OCI-LY1 (cell line): ENCODE data around the gene MED1.

Experiments
- CTCF ChIP-seq: fragments of 200-600 bp; sonication (generic), shearing (Covaris generic); IDR thresholded peaks from 2 replicates; pipeline ENCODE4 v1.5.1; 2017; ENCODE audit warnings: mild to moderate bottlenecking, antibody characterized with exemption, low read length, moderate library complexity, mixed read lengths
- EZH2 ChIP-seq: fragments of 200-600 bp; sonication (generic), shearing (Covaris generic); IDR thresholded peaks from 2 replicates; pipeline ENCODE4 v1.8.0; 2017; ENCODE audit warnings: borderline replicate concordance, mixed run types, mild to moderate bottlenecking, antibody characterized with exemption, low read length, moderate library complexity, mixed read lengths

DNA sequence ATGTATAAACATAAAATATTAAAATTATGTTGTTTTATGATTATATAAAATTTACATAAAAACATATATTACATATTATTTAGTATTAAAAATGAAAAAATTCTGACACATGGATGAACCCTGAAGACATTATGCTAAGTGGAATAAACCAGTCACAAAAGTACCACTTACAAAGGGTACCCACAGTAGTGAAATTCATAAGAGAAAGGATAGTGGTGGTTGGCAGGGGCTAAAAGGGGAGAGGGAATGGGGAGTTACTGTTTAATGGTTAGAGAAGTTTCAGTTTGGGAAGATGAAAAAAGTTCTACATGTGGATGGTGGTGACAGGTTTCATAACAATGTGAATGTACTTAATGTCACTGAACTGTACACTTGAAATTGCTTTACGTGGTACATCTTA lies 91.1 kb downstream of the MED1 start:
- no peak for TF ChIP-seq CTCF
- TF ChIP-seq EZH2: no peak
